Natural killer cell (primary cell): ENCODE data around the gene KRTAP5-5. TPM values are rescaled to one million over a fixed set of nuclear protein-coding genes. Genes with fewer than 3 reads are reported as not detected.

Experiments
- ATAC-seq, 3 donors: fragments of 150-1000 bp in 2 of 3; fragments of 200-7000 bp in 1 of 3; cut with Tn5 transposase; 1 replicate in 1 of 3; 2 replicates in 2 of 3; pipeline ENCODE4 v1.10.0; 2021; ENCODE audit warnings: mild to moderate bottlenecking in 2 of 3, moderate library complexity in 2 of 3
- DNase-seq, 2 donors: peaks; one replicate each; pipeline versions ENCODE4 v3.0.0 to v3.0.0-alpha.2; 2013 to 2021; ENCODE audit warnings: mixed read lengths in 1 of 2
- H3K27ac ChIP-seq: one replicate; pipeline ENCODE4 v1.5.1; 2013; ENCODE audit warnings: mild to moderate bottlenecking, low read length
- H3K27me3 ChIP-seq: one replicate; pipeline ENCODE4 v1.6.1; 2013; ENCODE audit warnings: low read length; ENCODE audit not compliant: control insufficient read depth, insufficient read depth
- H3K36me3 ChIP-seq: one replicate; pipeline ENCODE4 v1.6.1; 2013; ENCODE audit warnings: low read length; ENCODE audit not compliant: control insufficient read depth, insufficient read depth
- H3K4me1 ChIP-seq: one replicate; pipeline ENCODE4 v1.6.1; 2013; ENCODE audit warnings: low read length; ENCODE audit not compliant: control insufficient read depth, insufficient read depth
- H3K4me3 ChIP-seq: one replicate; pipeline ENCODE4 v1.5.1; 2013; ENCODE audit warnings: low read length
- H3K9me3 ChIP-seq: one replicate; pipeline ENCODE4 v1.6.1; 2013; ENCODE audit warnings: low read length; ENCODE audit not compliant: control insufficient read depth, insufficient read depth
- H3K27ac Mint-ChIP-seq, 2 donors: one replicate each; pipeline ENCODE4 v1.8.0; 2022; ENCODE audit warnings: mild to moderate bottlenecking in 2 of 2, mixed read lengths in 2 of 2, moderate library complexity in 1 of 2
- H3K27me3 Mint-ChIP-seq, 2 donors: one replicate each; pipeline ENCODE4 v1.8.0; 2022; ENCODE audit warnings: low read depth in 2 of 2, mixed read lengths in 2 of 2
- H3K36me3 Mint-ChIP-seq: one replicate; pipeline ENCODE4 v1.8.0; 2022; ENCODE audit warnings: mixed read lengths
- H3K4me1 Mint-ChIP-seq, 2 donors: one replicate each; pipeline ENCODE4 v1.8.0; 2022; ENCODE audit warnings: mixed read lengths in 2 of 2
- H3K4me3 Mint-ChIP-seq: one replicate; pipeline ENCODE4 v1.8.0; 2022; ENCODE audit warnings: mild to moderate bottlenecking, moderate library complexity, mixed read lengths
- H3K9me3 Mint-ChIP-seq, 2 donors: one replicate each; pipeline ENCODE4 v1.8.0; 2022; ENCODE audit warnings: mixed read lengths in 2 of 2
- WGBS: methylation state at CpG from one replicate; pipeline ENCODE4 v1.1.7; 2013; ENCODE audit warnings: missing lambda C conversion rate; ENCODE audit not compliant: insufficient coverage; 5-methylcytosine and 5-hydroxymethylcytosine counted together
- intact Hi-C: fragments of 100-400 bp; cut with micrococcal nuclease; formaldehyde crosslinking; loops from one replicate; pipeline ENCODE4 v1.14.2; 2022
- total RNA-seq, 4 donors: library from RNA; stranded (reverse); fragments of 120-200 nt in 1 of 4; gene quantifications; one replicate each; pipeline versions ENCODE4 v1.2.3 to v1.2.4, GENCODE V29; 2013 to 2022
- TF ChIP-seq, protein P1 (sequence below): fragments of 200-600 bp; IDR thresholded peaks from one replicate; pipeline ENCODE4 v1.8.0; 2022; ENCODE audit warnings: antibody characterized with exemption

The KRTAP5-5 gene
- total RNA-seq, 3 donors from 2014 or later (not counting 1 experiment from before 2014, with no cell fraction given), result not detected

DNA sequence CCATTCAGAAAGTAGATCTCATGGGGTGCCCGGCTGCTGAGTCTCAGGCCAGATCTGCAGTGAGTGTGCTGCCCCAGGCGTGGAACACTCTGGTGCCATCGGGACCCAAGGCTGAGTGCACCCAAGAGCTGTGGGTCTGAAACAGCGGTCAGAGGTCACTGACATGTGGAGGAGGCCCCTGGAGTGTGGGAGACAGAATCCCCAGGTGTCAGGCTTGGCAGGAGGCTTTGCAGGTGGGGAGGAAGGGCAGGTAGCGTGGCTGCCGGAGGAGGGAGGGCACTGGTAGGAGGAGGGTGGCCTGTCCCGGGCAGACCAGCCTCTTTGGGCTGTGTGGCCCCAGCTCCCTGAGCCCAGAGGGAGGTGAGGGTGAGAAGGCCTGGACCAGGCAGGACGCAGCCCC, 35.7 kb downstream of the KRTAP5-5 start:
- H3K4me1 Mint-ChIP-seq, result peaks cover 16 to 46% of the 10 kb centered on the region in 2 donors
- Histone ChIP-seq H3K9me3 (no peaks in the 10 kb centered on the region), H3K36me3 (no peaks in the 10 kb centered on the region), H3K27ac (no peak overlapping the region), H3K4me3 (no peak overlapping the region), H3K27me3 (peaks cover 13% of the 10 kb centered on the region), H3K4me1 (peaks cover 53% of the 10 kb centered on the region)
- TF ChIP-seq, protein P1, sequence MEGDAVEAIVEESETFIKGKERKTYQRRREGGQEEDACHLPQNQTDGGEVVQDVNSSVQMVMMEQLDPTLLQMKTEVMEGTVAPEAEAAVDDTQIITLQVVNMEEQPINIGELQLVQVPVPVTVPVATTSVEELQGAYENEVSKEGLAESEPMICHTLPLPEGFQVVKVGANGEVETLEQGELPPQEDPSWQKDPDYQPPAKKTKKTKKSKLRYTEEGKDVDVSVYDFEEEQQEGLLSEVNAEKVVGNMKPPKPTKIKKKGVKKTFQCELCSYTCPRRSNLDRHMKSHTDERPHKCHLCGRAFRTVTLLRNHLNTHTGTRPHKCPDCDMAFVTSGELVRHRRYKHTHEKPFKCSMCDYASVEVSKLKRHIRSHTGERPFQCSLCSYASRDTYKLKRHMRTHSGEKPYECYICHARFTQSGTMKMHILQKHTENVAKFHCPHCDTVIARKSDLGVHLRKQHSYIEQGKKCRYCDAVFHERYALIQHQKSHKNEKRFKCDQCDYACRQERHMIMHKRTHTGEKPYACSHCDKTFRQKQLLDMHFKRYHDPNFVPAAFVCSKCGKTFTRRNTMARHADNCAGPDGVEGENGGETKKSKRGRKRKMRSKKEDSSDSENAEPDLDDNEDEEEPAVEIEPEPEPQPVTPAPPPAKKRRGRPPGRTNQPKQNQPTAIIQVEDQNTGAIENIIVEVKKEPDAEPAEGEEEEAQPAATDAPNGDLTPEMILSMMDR, result no peak
- intact Hi-C loops, result no loop called here
- no peaks in the 10 kb centered on the region for H3K9me3 Mint-ChIP-seq
- no peak overlapping the region for H3K4me3 Mint-ChIP-seq
- H3K27ac Mint-ChIP-seq, result no peak overlapping the region
- DNase-seq (no peak), ATAC-seq (no peak)
- 87% methylated on average over 4 of the region's 8 CpGs for WGBS
- H3K36me3 Mint-ChIP-seq, result no peaks in the 10 kb centered on the region
- H3K27me3 Mint-ChIP-seq, result peaks cover 6 to 12% of the 10 kb centered on the region in 2 donors

DNA sequence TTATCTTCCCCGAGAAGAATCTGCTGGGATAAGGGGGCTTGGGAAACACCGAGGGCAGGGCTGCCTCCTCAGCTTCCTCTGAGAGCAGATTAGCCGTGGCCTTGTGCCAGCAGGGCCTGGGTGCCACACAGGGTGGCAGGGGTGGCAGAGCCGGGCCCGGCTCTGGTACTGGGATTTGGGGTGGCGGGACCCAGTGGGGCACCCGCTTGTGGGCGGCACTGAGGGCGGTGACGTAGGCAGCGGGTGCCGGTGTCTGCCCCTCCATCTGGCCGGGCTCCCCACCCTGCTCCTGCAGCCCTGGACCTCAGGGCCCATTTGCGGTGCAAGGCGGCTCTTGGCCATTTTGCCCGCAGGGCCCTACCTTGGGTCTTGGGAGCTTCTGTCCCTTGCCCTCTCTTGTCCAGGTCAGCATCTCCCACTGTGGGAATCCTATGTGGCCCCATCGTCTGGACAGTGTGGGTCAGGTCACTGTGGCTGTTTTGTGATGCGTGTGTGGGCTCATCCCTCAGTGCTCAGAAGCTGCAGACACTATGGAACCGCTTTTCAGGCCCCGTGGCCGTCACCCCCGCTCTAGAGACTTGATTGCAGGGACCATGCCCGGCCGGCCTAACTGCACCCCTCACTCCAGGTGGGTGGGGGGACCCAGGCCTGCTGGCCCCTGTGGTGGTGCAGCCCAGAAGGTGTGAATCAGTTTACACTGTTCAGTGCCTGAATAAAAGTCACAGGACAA, 37.7 kb downstream of the KRTAP5-5 start:
- 90% methylated on average over 24 of the region's 24 CpGs for WGBS
- intact Hi-C loops, result no loop called here
- no peak overlapping the region for H3K4me3 Mint-ChIP-seq

DNA sequence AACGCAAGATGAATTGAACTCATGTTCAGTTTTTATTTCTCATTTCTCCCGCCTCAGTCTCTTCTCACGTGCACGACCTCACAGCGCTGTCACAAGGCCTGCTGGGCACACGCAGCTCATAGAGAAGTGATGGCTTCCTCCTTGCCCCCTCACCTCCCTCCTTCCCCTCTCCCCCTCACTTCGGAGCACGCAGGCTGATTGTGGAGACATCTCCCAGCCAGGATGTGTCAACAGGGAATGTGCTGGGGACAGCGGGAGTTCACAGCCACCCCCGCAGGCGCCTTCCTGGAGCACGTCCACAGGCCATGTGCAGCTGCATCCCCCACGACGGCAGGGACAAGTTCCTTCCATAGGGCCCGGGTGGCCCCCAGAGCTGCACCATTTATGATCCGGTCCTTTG, 38.3 kb downstream of the KRTAP5-5 start:
- intact Hi-C loops, result no loop called here
- Mint-ChIP-seq H3K4me3 (no peak overlapping the region), H3K27me3 (peaks cover 20 to 24% of the 10 kb centered on the region in 2 donors), H3K4me1 (peaks cover 2 to 22% of the 10 kb centered on the region in 2 donors), H3K27ac (no peak overlapping the region), H3K9me3 (no peaks in the 10 kb centered on the region), H3K36me3 (no peaks in the 10 kb centered on the region)
- peaks cover 19% of the 10 kb centered on the region for H3K27me3 ChIP-seq
- H3K9me3 ChIP-seq, result peaks cover 7% of the 10 kb centered on the region
- ATAC-seq, result no peak
- H3K36me3 ChIP-seq, result no peaks in the 10 kb centered on the region
- DNase-seq, result no peak
- H3K4me3 ChIP-seq, result no peak overlapping the region
- H3K4me1 ChIP-seq, result peaks cover 28% of the 10 kb centered on the region
- 56% methylated on average over 16 of the region's 16 CpGs for WGBS
- H3K27ac ChIP-seq, result no peak overlapping the region
- TF ChIP-seq, protein P1, result no peak

More for the DNA sequence above, 37.7 kb downstream of the KRTAP5-5 start:
- no peak for ATAC-seq
- Histone ChIP-seq H3K27me3 (peaks cover 13% of the 10 kb centered on the region), H3K4me3 (no peak overlapping the region), H3K4me1 (peaks cover 33% of the 10 kb centered on the region), H3K36me3 (no peaks in the 10 kb centered on the region), H3K27ac (no peak overlapping the region), H3K9me3 (peaks cover 7% of the 10 kb centered on the region)
- H3K36me3 Mint-ChIP-seq, result no peaks in the 10 kb centered on the region
- H3K4me1 Mint-ChIP-seq, result peaks cover 8 to 29% of the 10 kb centered on the region in 2 donors
- TF ChIP-seq, protein P1, result no peak
- peaks cover 14 to 20% of the 10 kb centered on the region in 2 donors for H3K27me3 Mint-ChIP-seq
- DNase-seq, result no peak
- H3K27ac Mint-ChIP-seq, result no peak overlapping the region
- H3K9me3 Mint-ChIP-seq, result no peaks in the 10 kb centered on the region
